ENCODE measurements around the gene VSTM2B. TPM values are rescaled to one million over a fixed set of nuclear protein-coding genes. Genes with fewer than 3 reads are reported as not detected.

VSTM2B gene
- total and polyA plus RNA-seq, 4 donors = not detected

DNA sequence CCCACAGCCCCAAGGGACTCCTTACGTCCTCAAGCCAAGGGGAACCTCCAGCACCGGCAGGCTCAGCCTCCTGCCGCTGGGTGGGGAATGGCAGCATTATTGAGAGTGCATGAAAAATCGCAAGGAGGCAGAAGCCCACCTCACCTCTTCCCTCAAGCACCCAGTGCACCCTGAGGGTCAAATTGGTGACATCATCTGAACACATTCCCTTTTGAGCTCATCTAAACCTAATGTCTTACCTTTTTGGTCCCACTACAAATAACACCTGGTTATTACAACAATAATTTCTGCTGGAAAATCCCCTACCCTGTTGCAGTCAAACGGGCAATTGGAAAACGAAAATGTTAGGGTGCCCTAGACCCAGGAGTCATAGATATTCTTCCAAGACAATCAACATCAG lies 68.1 kb downstream of the VSTM2B start:
- no peak overlapping the region for H3K4me3 ChIP-seq (ENCODE audit: low read length in 2 of 2)
- H3K9me3 ChIP-seq (ENCODE audit: control insufficient read depth, low read length) = no peaks in the 10 kb centered on the region
- H3K27me3 ChIP-seq (ENCODE audit: control insufficient read depth in 1 of 2, insufficient read depth in 2 of 2, low read length in 1 of 2) = no peaks in the 10 kb centered on the region
- ATAC-seq (ENCODE audit: low FRiP score) (no peak), DNase-seq (no peak)
- 67 to 74% methylated on average over 6 of the region's 6 CpGs for WGBS, 2 donors
- no peak overlapping the region for H3K27ac ChIP-seq (ENCODE audit: low read depth in 1 of 2, low read length in 2 of 2)
- no peaks in the 10 kb centered on the region for H3K4me1 ChIP-seq (ENCODE audit: control insufficient read depth in 1 of 2, insufficient read depth in 2 of 2, low read length in 2 of 2)
- no peaks in the 10 kb centered on the region for H3K36me3 ChIP-seq (ENCODE audit: control insufficient read depth in 1 of 2, insufficient read depth in 2 of 2, low read length in 1 of 2)
- intact Hi-C loops (cut with DNase I) = no loop called here

DNA sequence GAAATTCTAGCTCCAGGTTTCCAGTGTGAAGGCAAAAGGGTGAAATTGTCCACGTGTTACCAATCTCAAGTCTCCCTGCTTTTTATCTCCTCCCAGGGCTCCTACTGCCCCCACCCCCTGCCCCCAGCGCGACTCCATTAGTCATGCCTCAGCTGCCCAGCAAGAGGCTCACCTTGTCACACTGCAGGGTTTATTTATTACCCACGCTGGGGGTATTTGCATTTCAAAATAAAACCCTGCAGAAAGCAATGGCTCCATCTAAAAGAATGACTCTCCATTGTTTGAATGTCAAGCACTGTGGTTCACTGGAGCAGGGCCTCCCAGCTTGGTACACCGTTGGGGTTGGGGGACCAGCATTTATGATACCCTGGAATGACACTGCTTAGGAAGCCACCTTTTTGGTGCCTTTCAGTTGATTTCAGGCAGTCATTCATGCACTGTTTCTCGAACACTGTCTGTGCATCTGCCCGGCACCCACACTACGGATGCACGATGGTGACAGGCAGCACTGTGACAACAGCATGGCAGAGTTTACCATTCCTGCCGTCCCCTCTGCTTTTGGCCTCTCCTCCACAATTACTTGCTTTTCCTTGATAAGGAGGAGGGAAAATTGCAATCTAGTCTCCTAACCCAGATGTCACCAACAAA lies 70.4 kb downstream of the VSTM2B start:
- no peaks in the 10 kb centered on the region for H3K36me3 ChIP-seq (ENCODE audit: control insufficient read depth in 1 of 2, insufficient read depth in 2 of 2, low read length in 1 of 2)
- ATAC-seq (ENCODE audit: low FRiP score) = no peak
- no peaks in the 10 kb centered on the region for H3K4me1 ChIP-seq (ENCODE audit: control insufficient read depth in 1 of 2, insufficient read depth in 2 of 2, low read length in 2 of 2)
- intact Hi-C loops (cut with DNase I) = no loop called here
- H3K27ac ChIP-seq (ENCODE audit: low read depth in 1 of 2, low read length in 2 of 2) = no peak overlapping the region
- no peaks in the 10 kb centered on the region for H3K27me3 ChIP-seq (ENCODE audit: control insufficient read depth in 1 of 2, insufficient read depth in 2 of 2, low read length in 1 of 2)
- H3K9me3 ChIP-seq (ENCODE audit: control insufficient read depth, low read length) = no peaks in the 10 kb centered on the region
- 20 to 25% methylated on average over 10 of the region's 10 CpGs for WGBS, 2 donors
- H3K4me3 ChIP-seq (ENCODE audit: low read length in 2 of 2) = no peak overlapping the region
- DNase-seq = no peak

DNA sequence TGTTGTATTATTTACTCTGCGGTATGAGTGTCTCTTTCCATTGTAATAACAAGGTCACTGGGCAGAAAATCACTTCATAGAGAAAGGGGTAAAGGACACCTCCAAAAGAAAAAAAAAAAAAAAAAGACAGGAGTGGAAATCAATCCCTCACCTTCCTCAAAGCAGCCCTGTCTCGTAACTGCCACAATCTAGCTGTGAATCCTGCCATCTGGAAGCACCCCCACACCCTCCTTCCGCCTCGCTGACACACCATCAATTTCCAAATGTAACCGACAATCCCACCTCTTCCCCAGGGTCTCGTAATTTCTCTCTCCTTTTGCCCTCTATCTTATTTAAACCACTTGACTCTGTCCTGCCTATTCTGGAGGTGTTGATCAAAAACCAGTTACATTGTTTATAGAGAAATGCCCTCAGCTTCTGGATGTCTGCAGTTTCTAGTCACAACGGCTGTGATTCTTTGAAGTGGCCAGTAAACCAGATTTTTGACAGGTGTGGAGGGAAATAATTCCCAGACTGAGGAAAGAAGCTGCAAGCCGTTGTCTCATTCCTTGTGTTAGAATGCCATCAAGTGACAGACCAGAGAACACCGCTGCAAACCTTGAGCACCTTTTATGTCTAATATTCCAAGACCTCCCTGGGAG lies 71.2 kb downstream of the VSTM2B start:
- Histone ChIP-seq H3K9me3 (ENCODE audit: control insufficient read depth, low read length) (no peaks in the 10 kb centered on the region), H3K36me3 (ENCODE audit: control insufficient read depth in 1 of 2, insufficient read depth in 2 of 2, low read length in 1 of 2) (no peaks in the 10 kb centered on the region), H3K27me3 (ENCODE audit: control insufficient read depth in 1 of 2, insufficient read depth in 2 of 2, low read length in 1 of 2) (no peaks in the 10 kb centered on the region), H3K4me3 (ENCODE audit: low read length in 2 of 2) (no peak overlapping the region), H3K27ac (ENCODE audit: low read depth in 1 of 2, low read length in 2 of 2) (no peak overlapping the region), H3K4me1 (ENCODE audit: control insufficient read depth in 1 of 2, insufficient read depth in 2 of 2, low read length in 2 of 2) (no peaks in the 10 kb centered on the region)
- 12 to 19% methylated on average over 9 of the region's 9 CpGs for WGBS, 2 donors
- ATAC-seq (ENCODE audit: low FRiP score) = no peak
- DNase-seq = no peak
- intact Hi-C loops (cut with DNase I) = no loop called here

DNA sequence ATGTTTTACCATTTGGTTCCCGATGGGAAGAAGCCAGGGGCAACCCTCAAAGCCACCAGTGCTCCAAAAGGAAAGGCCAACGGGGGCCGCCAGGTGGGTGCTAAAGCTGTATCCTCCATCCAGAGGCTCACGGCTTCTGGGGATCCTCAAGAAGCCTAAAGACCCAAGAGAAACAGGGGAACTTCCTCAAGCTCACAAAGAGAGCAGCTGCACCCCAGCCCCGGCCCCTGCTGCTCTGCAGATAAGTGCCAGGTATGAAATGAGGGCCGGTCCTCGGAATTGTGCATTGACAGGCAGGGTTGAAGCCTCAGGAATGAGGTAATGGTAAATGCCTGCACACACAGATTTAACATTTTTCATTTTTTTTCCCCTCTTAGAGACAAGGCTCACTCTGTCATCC lies 72.2 kb downstream of the VSTM2B start:
- DNase-seq = no peak
- intact Hi-C loops (cut with DNase I) = no loop called here
- no peaks in the 10 kb centered on the region for H3K36me3 ChIP-seq (ENCODE audit: control insufficient read depth in 1 of 2, insufficient read depth in 2 of 2, low read length in 1 of 2)
- no peak for ATAC-seq (ENCODE audit: low FRiP score)
- 63 to 74% methylated on average over 7 of the region's 7 CpGs for WGBS, 2 donors
- no peaks in the 10 kb centered on the region for H3K4me1 ChIP-seq (ENCODE audit: control insufficient read depth in 1 of 2, insufficient read depth in 2 of 2, low read length in 2 of 2)
- no peaks in the 10 kb centered on the region for H3K9me3 ChIP-seq (ENCODE audit: control insufficient read depth, low read length)
- H3K4me3 ChIP-seq (ENCODE audit: low read length in 2 of 2) = no peak overlapping the region
- H3K27me3 ChIP-seq (ENCODE audit: control insufficient read depth in 1 of 2, insufficient read depth in 2 of 2, low read length in 1 of 2) = no peaks in the 10 kb centered on the region
- no peak overlapping the region for H3K27ac ChIP-seq (ENCODE audit: low read depth in 1 of 2, low read length in 2 of 2)

DNA sequence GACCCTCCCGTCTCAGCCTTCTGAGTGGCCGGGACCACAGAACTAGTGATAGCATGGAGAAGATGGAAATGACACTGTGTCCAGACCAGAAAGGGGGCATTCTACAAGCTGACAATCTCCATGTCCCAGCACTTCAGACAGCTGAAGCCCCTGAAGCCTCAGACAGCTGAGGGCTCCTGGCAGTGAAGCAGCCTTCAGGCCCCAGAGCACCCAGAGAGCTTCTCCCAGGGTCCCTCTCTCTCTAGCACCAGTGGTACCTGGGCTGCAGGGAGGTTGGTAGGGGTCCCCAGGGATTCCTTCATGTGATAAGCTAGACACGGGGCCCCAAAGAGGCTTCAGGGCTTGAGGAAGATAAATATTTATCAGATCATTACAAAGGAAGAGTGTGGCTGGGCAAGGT lies 72.7 kb downstream of the VSTM2B start:
- Histone ChIP-seq H3K27me3 (ENCODE audit: control insufficient read depth in 1 of 2, insufficient read depth in 2 of 2, low read length in 1 of 2) (no peaks in the 10 kb centered on the region), H3K36me3 (ENCODE audit: control insufficient read depth in 1 of 2, insufficient read depth in 2 of 2, low read length in 1 of 2) (no peaks in the 10 kb centered on the region), H3K27ac (ENCODE audit: low read depth in 1 of 2, low read length in 2 of 2) (no peak overlapping the region), H3K4me1 (ENCODE audit: control insufficient read depth in 1 of 2, insufficient read depth in 2 of 2, low read length in 2 of 2) (no peaks in the 10 kb centered on the region), H3K9me3 (ENCODE audit: control insufficient read depth, low read length) (no peaks in the 10 kb centered on the region), H3K4me3 (ENCODE audit: low read length in 2 of 2) (no peak overlapping the region)
- DNase-seq (no peak), ATAC-seq (ENCODE audit: low FRiP score) (no peak)
- 43 to 50% methylated on average over 3 of the region's 3 CpGs for WGBS, 2 donors
- intact Hi-C loops (cut with DNase I) = no loop called here

DNA sequence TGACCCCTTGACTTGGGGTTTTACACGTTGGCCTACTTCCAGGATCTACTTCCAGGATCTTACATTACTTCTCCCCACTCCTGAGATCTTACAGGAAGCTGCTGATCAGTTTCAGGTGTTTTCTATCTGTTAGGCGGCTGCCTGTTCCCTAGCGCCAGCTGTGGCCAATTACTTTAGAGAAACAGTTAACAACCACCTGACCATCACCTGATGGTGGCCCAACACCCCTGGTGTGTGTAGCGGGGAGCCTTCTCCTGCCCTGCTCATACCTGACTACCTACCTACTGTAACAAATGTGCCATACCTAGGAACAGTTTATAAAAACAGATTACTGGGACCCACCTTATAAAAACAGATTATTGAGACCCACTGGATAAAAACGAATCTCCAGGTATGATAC lies 77.5 kb downstream of the VSTM2B start:
- H3K36me3 ChIP-seq (ENCODE audit: control insufficient read depth in 1 of 2, insufficient read depth in 2 of 2, low read length in 1 of 2) = no peaks in the 10 kb centered on the region
- no peak overlapping the region for H3K27ac ChIP-seq (ENCODE audit: low read depth in 1 of 2, low read length in 2 of 2)
- no peaks in the 10 kb centered on the region for H3K27me3 ChIP-seq (ENCODE audit: control insufficient read depth in 1 of 2, insufficient read depth in 2 of 2, low read length in 1 of 2)
- ATAC-seq (ENCODE audit: low FRiP score) (no peak), DNase-seq (no peak)
- 59 to 65% methylated on average over 5 of the region's 5 CpGs for WGBS, 2 donors
- intact Hi-C loops (cut with DNase I) = no loop called here
- no peaks in the 10 kb centered on the region for H3K9me3 ChIP-seq (ENCODE audit: control insufficient read depth, low read length)
- no peaks in the 10 kb centered on the region for H3K4me1 ChIP-seq (ENCODE audit: control insufficient read depth in 1 of 2, insufficient read depth in 2 of 2, low read length in 2 of 2)
- H3K4me3 ChIP-seq (ENCODE audit: low read length in 2 of 2) = no peak overlapping the region

DNA sequence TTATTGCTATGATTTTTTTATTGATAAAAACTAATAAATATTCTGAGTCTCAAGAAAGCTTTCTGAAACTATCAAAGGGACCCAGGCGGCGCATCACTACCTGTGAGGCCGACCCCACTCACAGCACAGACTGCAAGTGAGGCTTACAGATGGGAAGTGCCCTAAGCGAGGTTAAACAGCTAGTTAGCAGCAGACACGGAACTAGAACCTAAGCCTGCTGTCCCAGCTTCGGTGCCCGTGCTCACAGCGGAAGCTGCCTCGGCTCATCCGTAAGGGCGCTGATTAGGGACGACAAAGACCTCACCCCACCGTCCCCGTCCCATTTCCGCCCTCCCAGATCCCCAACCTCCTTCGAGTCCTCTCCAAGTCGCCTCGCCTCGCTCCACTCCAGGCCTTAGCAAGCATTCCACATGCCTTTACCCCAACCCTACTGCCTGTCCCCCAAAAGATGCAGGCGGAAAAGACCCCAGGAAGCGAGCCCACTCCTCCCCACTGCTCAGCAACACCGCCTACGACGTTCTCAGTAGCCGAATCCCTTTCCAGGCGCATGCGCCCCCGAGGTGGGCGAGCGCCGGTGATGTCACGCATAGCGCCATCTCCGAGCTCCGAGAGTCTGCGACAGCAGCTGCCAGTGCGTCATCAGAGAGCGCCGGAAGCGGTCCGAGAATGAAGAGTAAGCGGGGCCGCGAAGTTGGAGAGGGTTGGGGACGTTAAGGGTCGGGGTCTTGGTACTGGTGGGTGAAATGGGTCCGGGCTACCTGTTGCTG lies 80.0 kb downstream of the VSTM2B start, which contains the start of gene POP4:
TSS of gene POP4 (plus strand) at position 631 of the 767 bp plus-strand sequence. CDS start at position 667, 36 bp downstream.
- Histone ChIP-seq H3K27ac (ENCODE audit: low read depth in 1 of 2, low read length in 2 of 2) (peak within 1 kb of the TSS in 1 of 2 donors; percentile 92), H3K4me1 (ENCODE audit: control insufficient read depth in 1 of 2, insufficient read depth in 2 of 2, low read length in 2 of 2) (no peaks in the 10 kb centered on the region), H3K4me3 (ENCODE audit: low read length in 2 of 2) (peak within 1 kb of the TSS; percentile 50 to 86), H3K36me3 (ENCODE audit: control insufficient read depth in 1 of 2, insufficient read depth in 2 of 2, low read length in 1 of 2) (no peaks in the 10 kb centered on the region), H3K27me3 (ENCODE audit: control insufficient read depth in 1 of 2, insufficient read depth in 2 of 2, low read length in 1 of 2) (no peaks in the 10 kb centered on the region), H3K9me3 (ENCODE audit: control insufficient read depth, low read length) (no peaks in the 10 kb centered on the region)
- DNase-seq = peak; percentile 99 to 100
- peak; percentile 97 for ATAC-seq (ENCODE audit: low FRiP score)
- intact Hi-C loops (cut with DNase I) = loop anchor here in 1 of 2 donors (2.0 kb wide), 1 partner anchor 57 kb away; no protein-coding TSS in a partner anchor
- WGBS, 2 donors = 0% methylated on average over 47 of the region's 47 CpGs

DNA sequence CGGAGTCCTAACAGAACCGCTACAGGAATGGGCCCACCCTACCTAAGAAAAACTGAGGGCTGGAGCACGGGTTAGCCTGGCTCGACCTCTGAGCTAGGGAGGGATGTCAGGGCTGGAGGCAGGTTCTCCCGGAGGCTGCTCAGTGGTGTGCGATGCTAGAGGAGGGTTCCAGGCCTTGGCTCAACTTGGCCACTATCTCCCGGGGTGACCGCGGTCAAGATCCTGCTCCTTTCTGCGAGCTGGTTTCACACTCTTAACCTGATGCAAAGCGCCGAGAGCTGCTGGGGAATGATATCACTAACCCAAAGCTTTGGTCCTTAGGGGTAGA lies 80.6 kb downstream of the VSTM2B start:
- 1 to 2% methylated on average over 12 of the region's 12 CpGs for WGBS, 2 donors
- no peak for DNase-seq
- Histone ChIP-seq H3K4me1 (ENCODE audit: control insufficient read depth in 1 of 2, insufficient read depth in 2 of 2, low read length in 2 of 2) (no peaks in the 10 kb centered on the region), H3K36me3 (ENCODE audit: control insufficient read depth in 1 of 2, insufficient read depth in 2 of 2, low read length in 1 of 2) (peaks cover 0 to 2% of the 10 kb centered on the region in 2 donors), H3K4me3 (ENCODE audit: low read length in 2 of 2) (peak overlapping the region; percentile 50 to 86), H3K9me3 (ENCODE audit: control insufficient read depth, low read length) (no peaks in the 10 kb centered on the region), H3K27me3 (ENCODE audit: control insufficient read depth in 1 of 2, insufficient read depth in 2 of 2, low read length in 1 of 2) (no peaks in the 10 kb centered on the region), H3K27ac (ENCODE audit: low read depth in 1 of 2, low read length in 2 of 2) (peak overlapping the region in 1 of 2 donors; percentile 55)
- intact Hi-C loops (cut with DNase I) = loop anchor here in 1 of 2 donors (2.0 kb wide), 1 partner anchor 56 kb away; no protein-coding TSS in a partner anchor
- no peak for ATAC-seq (ENCODE audit: low FRiP score)

Data from aorta (tissue), 5 donors.